SK-N-SH treated with all-trans-retinoic acid at 6 μM for 48 hours (cell line): ENCODE results near the gene MANBA.

Experiments
- ARNTL ChIP-seq: fragments of 450-650 bp; formaldehyde crosslinking; IDR thresholded peaks from 2 replicates; pipeline ENCODE4 v1.5.0; 2020; ENCODE audit warnings: low read depth, mild to moderate bottlenecking, moderate library complexity, borderline replicate concordance
- ESRRG ChIP-seq: fragments of 250-450 bp; sonication (Bioruptor Pico); IDR thresholded peaks from 2 replicates; pipeline ENCODE4 v1.6.1; 2021; ENCODE audit warnings: mild to moderate bottlenecking
- GLIS3 ChIP-seq: fragments of 250-450 bp; sonication (Bioruptor Pico); IDR thresholded peaks from 2 replicates; pipeline ENCODE4 v1.5.0; 2020; ENCODE audit warnings: mild to moderate bottlenecking, moderate library complexity
- ISL1 ChIP-seq: fragments of 250-450 bp; sonication (Bioruptor Pico); IDR thresholded peaks from 2 replicates; pipeline ENCODE4 v2.1.2; 2022; ENCODE audit warnings: mild to moderate bottlenecking, moderate library complexity
- PATZ1 ChIP-seq: fragments of 250-450 bp; sonication (Bioruptor Pico); IDR thresholded peaks from 2 replicates; pipeline ENCODE4 v1.8.0; 2020; ENCODE audit warnings: mild to moderate bottlenecking, moderate library complexity, borderline replicate concordance
- POU6F1 ChIP-seq: fragments of 250-450 bp; sonication (Bioruptor Pico); IDR thresholded peaks from 2 replicates; pipeline ENCODE4 v1.8.0; 2021; ENCODE audit warnings: low read depth, mild to moderate bottlenecking, moderate library complexity, borderline replicate concordance
- RARB ChIP-seq: fragments of 250-450 bp; sonication (Bioruptor Pico); IDR thresholded peaks from 2 replicates; pipeline ENCODE4 v1.8.0; 2021; ENCODE audit warnings: mild to moderate bottlenecking, moderate library complexity
- SNAI2 ChIP-seq: fragments of 250-450 bp; sonication (Bioruptor Pico); IDR thresholded peaks from 2 replicates; pipeline ENCODE4 v1.5.0; 2020; ENCODE audit warnings: mild to moderate bottlenecking, moderate library complexity
- TOX ChIP-seq: fragments of 250-450 bp; sonication (Bioruptor Pico); IDR thresholded peaks from 2 replicates; pipeline ENCODE4 v1.8.0; 2021; ENCODE audit warnings: mild to moderate bottlenecking, moderate library complexity, borderline replicate concordance
- ZC3H10 ChIP-seq: fragments of 250-450 bp; sonication (Bioruptor Pico); IDR thresholded peaks from 2 replicates; pipeline ENCODE4 v1.5.1; 2021; ENCODE audit warnings: mild to moderate bottlenecking, moderate library complexity
- ZFP3 ChIP-seq: fragments of 250-450 bp; sonication (Bioruptor Pico); IDR thresholded peaks from 2 replicates; pipeline ENCODE4 v1.5.0; 2020; ENCODE audit warnings: mild to moderate bottlenecking, moderate library complexity
- ZNF70 ChIP-seq: fragments of 450-650 bp; formaldehyde crosslinking; IDR thresholded peaks from 2 replicates; pipeline ENCODE4 v1.5.0; 2020; ENCODE audit warnings: mild to moderate bottlenecking, moderate library complexity
- ZNF8 ChIP-seq: fragments of 450-650 bp; formaldehyde crosslinking; IDR thresholded peaks from 2 replicates; pipeline ENCODE4 v1.5.0; 2020; ENCODE audit warnings: mild to moderate bottlenecking, moderate library complexity

GRCh38 chr4:102600689-102601088, 160.1 kb downstream of the MANBA start:
- TF ChIP-seq ISL1: no peak
- no peak for TF ChIP-seq RARB (CRISPR knock-in tag)
- TF ChIP-seq TOX: no peak
- no peak for TF ChIP-seq ZC3H10
- no peak for TF ChIP-seq ZNF70
- TF ChIP-seq ZFP3 (CRISPR knock-in tag): no peak
- no peak for TF ChIP-seq ZNF8 (CRISPR knock-in tag)
- TF ChIP-seq ARNTL (CRISPR knock-in tag): no peak
- no peak for TF ChIP-seq ESRRG
- TF ChIP-seq POU6F1: no peak
- no peak for TF ChIP-seq PATZ1 (CRISPR knock-in tag)
- TF ChIP-seq SNAI2 (CRISPR knock-in tag): no peak
- TF ChIP-seq GLIS3 (CRISPR knock-in tag): no peak
